ENCODE measurements around the gene CCDC107. TPM values are rescaled to one million over a fixed set of nuclear protein-coding genes. Genes with fewer than 3 reads are reported as not detected.

Gene CCDC107
- total and polyA plus RNA-seq, 2 of the 13 experiments (the other 11 are each of a cell fraction or from before 2014, with no cell fraction given), result 7.1 to 15.2 TPM

DNA sequence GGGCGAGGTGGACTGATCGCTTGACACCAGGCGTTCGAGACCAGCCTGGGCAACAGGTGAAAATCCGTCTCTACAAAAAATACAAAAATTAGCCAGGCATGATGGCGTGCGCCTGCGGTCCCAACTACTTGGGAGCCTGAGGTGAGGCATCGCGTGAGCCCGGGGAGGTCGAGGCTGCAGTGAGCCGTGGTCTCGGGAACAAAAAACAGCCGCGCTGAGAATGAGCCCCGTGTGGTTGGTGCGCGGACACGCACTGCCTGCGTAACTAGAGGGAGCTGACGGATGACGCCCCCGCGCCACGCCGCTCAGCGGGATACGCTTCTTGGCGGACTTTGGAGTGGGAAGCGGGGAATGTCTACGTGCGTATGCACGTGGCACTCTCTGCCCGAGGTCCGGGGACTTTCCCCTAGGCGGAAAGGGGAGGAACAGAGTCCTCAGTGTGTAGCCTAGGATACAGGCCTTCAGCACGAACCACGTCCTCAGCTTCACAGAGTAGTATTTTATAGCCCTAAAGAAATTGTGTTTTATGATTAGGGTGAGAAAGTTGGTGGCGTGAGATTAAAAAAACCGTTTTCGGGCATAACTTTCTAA lies 451 bp upstream of the CCDC107 start, which contains the start of gene RMRP (continued):
- peak; percentile 78; the same call in 1 of the 2 replicates for TF ChIP-seq FOXO1 (CRISPR knock-in tag; IDR thresholded peaks at IDR 0.05)
- TF ChIP-seq ZIK1 (CRISPR knock-in tag; IDR thresholded peaks at IDR 0.05; ENCODE audit: borderline replicate concordance, low read depth), result peak; percentile 99
- TF ChIP-seq MYNN (CRISPR knock-in tag; IDR thresholded peaks at IDR 0.05; ENCODE audit: low read depth), result no peak
- TF ChIP-seq, protein P1, sequence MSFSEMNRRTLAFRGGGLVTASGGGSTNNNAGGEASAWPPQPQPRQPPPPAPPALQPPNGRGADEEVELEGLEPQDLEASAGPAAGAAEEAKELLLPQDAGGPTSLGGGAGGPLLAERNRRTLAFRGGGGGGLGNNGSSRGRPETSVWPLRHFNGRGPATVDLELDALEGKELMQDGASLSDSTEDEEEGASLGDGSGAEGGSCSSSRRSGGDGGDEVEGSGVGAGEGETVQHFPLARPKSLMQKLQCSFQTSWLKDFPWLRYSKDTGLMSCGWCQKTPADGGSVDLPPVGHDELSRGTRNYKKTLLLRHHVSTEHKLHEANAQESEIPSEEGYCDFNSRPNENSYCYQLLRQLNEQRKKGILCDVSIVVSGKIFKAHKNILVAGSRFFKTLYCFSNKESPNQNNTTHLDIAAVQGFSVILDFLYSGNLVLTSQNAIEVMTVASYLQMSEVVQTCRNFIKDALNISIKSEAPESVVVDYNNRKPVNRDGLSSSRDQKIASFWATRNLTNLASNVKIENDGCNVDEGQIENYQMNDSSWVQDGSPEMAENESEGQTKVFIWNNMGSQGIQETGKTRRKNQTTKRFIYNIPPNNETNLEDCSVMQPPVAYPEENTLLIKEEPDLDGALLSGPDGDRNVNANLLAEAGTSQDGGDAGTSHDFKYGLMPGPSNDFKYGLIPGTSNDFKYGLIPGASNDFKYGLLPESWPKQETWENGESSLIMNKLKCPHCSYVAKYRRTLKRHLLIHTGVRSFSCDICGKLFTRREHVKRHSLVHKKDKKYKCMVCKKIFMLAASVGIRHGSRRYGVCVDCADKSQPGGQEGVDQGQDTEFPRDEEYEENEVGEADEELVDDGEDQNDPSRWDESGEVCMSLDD (CRISPR knock-in tag; IDR thresholded peaks at IDR 0.05; ENCODE audit: borderline replicate concordance), result peak; percentile 80; the same call in 1 of the 2 replicates
- no peak for TF ChIP-seq ZNF850 (CRISPR knock-in tag; conservative IDR thresholded peaks at IDR 0.05)
- peak; percentile 65; the same call in 1 of the 2 replicates for TF ChIP-seq NR2F2 (IDR thresholded peaks at IDR 0.05; ENCODE audit: borderline replicate concordance, low read depth)
- TF ChIP-seq, protein P2, sequence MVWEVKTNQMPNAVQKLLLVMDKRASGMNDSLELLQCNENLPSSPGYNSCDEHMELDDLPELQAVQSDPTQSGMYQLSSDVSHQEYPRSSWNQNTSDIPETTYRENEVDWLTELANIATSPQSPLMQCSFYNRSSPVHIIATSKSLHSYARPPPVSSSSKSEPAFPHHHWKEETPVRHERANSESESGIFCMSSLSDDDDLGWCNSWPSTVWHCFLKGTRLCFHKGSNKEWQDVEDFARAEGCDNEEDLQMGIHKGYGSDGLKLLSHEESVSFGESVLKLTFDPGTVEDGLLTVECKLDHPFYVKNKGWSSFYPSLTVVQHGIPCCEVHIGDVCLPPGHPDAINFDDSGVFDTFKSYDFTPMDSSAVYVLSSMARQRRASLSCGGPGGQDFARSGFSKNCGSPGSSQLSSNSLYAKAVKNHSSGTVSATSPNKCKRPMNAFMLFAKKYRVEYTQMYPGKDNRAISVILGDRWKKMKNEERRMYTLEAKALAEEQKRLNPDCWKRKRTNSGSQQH (CRISPR knock-in tag; IDR thresholded peaks at IDR 0.05; ENCODE audit: low read depth), result peak; percentile 77
- TF ChIP-seq, protein P3, sequence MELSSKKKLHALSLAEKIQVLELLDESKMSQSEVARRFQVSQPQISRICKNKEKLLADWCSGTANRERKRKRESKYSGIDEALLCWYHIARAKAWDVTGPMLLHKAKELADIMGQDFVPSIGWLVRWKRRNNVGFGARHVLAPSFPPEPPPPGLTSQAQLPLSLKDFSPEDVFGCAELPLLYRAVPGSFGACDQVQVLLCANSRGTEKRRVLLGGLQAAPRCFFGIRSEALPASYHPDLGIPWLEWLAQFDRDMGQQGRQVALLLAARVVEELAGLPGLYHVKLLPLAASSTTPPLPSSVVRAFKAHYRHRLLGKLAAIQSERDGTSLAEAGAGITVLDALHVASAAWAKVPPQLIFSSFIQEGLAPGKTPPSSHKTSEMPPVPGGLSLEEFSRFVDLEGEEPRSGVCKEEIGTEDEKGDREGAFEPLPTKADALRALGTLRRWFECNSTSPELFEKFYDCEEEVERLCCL (CRISPR knock-in tag; IDR thresholded peaks at IDR 0.05; ENCODE audit: borderline replicate concordance), result 0 out of 2 replicates have a peak, but pooled peaks have one; percentile 56
- TF ChIP-seq ZNF629 (CRISPR knock-in tag; conservative IDR thresholded peaks at IDR 0.05), result peak; percentile 76
- TF ChIP-seq NPAS2 (CRISPR knock-in tag; IDR thresholded peaks at IDR 0.05; ENCODE audit: borderline replicate concordance), result 0 out of 2 replicates have a peak, but pooled peaks have one; percentile 74
- TF ChIP-seq SUZ12 (IDR thresholded peaks at IDR 0.05; ENCODE audit: low read depth, low read length), result no peak
- TF ChIP-seq, protein P4, sequence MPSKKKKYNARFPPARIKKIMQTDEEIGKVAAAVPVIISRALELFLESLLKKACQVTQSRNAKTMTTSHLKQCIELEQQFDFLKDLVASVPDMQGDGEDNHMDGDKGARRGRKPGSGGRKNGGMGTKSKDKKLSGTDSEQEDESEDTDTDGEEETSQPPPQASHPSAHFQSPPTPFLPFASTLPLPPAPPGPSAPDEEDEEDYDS (CRISPR knock-in tag; IDR thresholded peaks at IDR 0.05), result peak; percentile 71; the same call in 1 of the 2 replicates
- TF ChIP-seq, protein P5, sequence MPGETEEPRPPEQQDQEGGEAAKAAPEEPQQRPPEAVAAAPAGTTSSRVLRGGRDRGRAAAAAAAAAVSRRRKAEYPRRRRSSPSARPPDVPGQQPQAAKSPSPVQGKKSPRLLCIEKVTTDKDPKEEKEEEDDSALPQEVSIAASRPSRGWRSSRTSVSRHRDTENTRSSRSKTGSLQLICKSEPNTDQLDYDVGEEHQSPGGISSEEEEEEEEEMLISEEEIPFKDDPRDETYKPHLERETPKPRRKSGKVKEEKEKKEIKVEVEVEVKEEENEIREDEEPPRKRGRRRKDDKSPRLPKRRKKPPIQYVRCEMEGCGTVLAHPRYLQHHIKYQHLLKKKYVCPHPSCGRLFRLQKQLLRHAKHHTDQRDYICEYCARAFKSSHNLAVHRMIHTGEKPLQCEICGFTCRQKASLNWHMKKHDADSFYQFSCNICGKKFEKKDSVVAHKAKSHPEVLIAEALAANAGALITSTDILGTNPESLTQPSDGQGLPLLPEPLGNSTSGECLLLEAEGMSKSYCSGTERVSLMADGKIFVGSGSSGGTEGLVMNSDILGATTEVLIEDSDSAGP (CRISPR knock-in tag; IDR thresholded peaks at IDR 0.05; ENCODE audit: borderline replicate concordance), result peak; percentile 94
- TF ChIP-seq, protein P6, sequence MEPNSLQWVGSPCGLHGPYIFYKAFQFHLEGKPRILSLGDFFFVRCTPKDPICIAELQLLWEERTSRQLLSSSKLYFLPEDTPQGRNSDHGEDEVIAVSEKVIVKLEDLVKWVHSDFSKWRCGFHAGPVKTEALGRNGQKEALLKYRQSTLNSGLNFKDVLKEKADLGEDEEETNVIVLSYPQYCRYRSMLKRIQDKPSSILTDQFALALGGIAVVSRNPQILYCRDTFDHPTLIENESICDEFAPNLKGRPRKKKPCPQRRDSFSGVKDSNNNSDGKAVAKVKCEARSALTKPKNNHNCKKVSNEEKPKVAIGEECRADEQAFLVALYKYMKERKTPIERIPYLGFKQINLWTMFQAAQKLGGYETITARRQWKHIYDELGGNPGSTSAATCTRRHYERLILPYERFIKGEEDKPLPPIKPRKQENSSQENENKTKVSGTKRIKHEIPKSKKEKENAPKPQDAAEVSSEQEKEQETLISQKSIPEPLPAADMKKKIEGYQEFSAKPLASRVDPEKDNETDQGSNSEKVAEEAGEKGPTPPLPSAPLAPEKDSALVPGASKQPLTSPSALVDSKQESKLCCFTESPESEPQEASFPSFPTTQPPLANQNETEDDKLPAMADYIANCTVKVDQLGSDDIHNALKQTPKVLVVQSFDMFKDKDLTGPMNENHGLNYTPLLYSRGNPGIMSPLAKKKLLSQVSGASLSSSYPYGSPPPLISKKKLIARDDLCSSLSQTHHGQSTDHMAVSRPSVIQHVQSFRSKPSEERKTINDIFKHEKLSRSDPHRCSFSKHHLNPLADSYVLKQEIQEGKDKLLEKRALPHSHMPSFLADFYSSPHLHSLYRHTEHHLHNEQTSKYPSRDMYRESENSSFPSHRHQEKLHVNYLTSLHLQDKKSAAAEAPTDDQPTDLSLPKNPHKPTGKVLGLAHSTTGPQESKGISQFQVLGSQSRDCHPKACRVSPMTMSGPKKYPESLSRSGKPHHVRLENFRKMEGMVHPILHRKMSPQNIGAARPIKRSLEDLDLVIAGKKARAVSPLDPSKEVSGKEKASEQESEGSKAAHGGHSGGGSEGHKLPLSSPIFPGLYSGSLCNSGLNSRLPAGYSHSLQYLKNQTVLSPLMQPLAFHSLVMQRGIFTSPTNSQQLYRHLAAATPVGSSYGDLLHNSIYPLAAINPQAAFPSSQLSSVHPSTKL (CRISPR knock-in tag; IDR thresholded peaks at IDR 0.05), result peak; percentile 90
- TF ChIP-seq, protein P7, sequence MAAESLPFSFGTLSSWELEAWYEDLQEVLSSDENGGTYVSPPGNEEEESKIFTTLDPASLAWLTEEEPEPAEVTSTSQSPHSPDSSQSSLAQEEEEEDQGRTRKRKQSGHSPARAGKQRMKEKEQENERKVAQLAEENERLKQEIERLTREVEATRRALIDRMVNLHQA (CRISPR knock-in tag; IDR thresholded peaks at IDR 0.05), result 0 out of 2 replicates have a peak, but pooled peaks have one; percentile 53
- TF ChIP-seq ZNF879 (CRISPR knock-in tag; IDR thresholded peaks at IDR 0.05), result peak; percentile 72; the same call in 1 of the 2 replicates
- TF ChIP-seq DMAP1 (CRISPR knock-in tag; IDR thresholded peaks at IDR 0.05), result peak; percentile 95
